Measurements from ENCODE around the gene DIS3. TPM values are rescaled to one million over a fixed set of nuclear protein-coding genes. Genes with fewer than 3 reads are reported as not detected.

Gene DIS3
- total RNA-seq, 5 donors from 2014 or later (not counting 1 experiment from before 2014, with no cell fraction given): 30.4 to 37.5 (median 36.8) TPM

Other genes starting within 250 kb of the DIS3 start
- gene MZT1, start 54.3 kb downstream of the DIS3 start, total RNA-seq: 1 to 10 TPM; 4.8 to 7.1 (median 6.1) TPM
- gene BORA, start 54.0 kb downstream of the DIS3 start, total RNA-seq: 1 to 10 TPM; 3.2 to 6.8 (median 5.2) TPM
- 10 to 100 TPM; 29.4 to 36.5 (median 34.8) TPM for gene PIBF1, start 233 bp upstream of the DIS3 start, total RNA-seq